AG04449 (cell line): Measurements from ENCODE around the gene ETV7.

Experiments
- CTCF ChIA-PET: fragments of 350-600 bp; formaldehyde crosslinking; extraction: SDS; loops from one replicate; lab custom pipeline; 2021; ENCODE audit warnings: antibody characterized with exemption; lab: Yijun Ruan, JAX
- POLR2A ChIA-PET: fragments of 400-600, 350-600 bp; formaldehyde crosslinking; extraction: SDS; loops from one replicate; lab custom pipeline; 2020; ENCODE audit warnings: antibody characterized with exemption, inconsistent platforms; lab: Yijun Ruan, JAX
- DNase-seq: peaks from one replicate; pipeline ENCODE4 v3.0.0-alpha.2; 2010; ENCODE audit warnings: low read depth, low spot score
- H3K4me3 ChIP-seq: 2 replicates; pipeline ENCODE4 v1.5.1; 2011; ENCODE audit warnings: low read depth, mild to moderate bottlenecking, control low read depth, low read length
- CTCF ChIP-seq: IDR thresholded peaks from one replicate; pipeline ENCODE4 v1.5.1; 2011; ENCODE audit warnings: mild to moderate bottlenecking, moderate library complexity, low read length, control low read depth, inconsistent platforms; ENCODE audit not compliant: insufficient read depth; ENCODE audit errors: missing control alignments

Gene ETV7

GRCh38 chr6:36333931-36334725 lies 53.3 kb downstream of the ETV7 start:
- no peak for TF ChIP-seq CTCF
- CTCF ChIA-PET, result interaction anchor here (1.4 to 11.5 kb wide), 3 partner anchors 9 to 31 kb away, joined by 6 to 267 read pairs (median 12); no protein-coding TSS in a partner anchor
- POLR2A ChIA-PET, result no interaction called here
- DNase-seq, result no peak
- H3K4me3 ChIP-seq, result no peak overlapping the region

- no peak for DNase-seq
- no peak overlapping the region for H3K4me3 ChIP-seq
- no peak for TF ChIP-seq CTCF
- ChIA-PET CTCF (interaction anchor here (1.0 to 11.5 kb wide), 4 partner anchors 8 to 30 kb away, joined by 3 to 267 read pairs (median 9); no protein-coding TSS in a partner anchor), POLR2A (no interaction called here)
These were observed 54.1 kb downstream of the ETV7 start for GRCh38 chr6:36333171-36333895.

- no peak for DNase-seq
These were observed 56.1 kb downstream of the ETV7 start for GRCh38 chr6:36331381-36331780.

GRCh38 chr6:36330366-36330765 lies 57.1 kb downstream of the ETV7 start:
- CTCF ChIA-PET, result interaction anchor here (1.2 to 2.4 kb wide), 3 partner anchors 10 to 30 kb away, joined by 3 to 17 read pairs (median 5); no protein-coding TSS in a partner anchor
- H3K4me3 ChIP-seq, result no peak overlapping the region
- TF ChIP-seq CTCF, result no peak
- DNase-seq, result no peak
- POLR2A ChIA-PET, result no interaction called here

More at GRCh38 chr6:36331381-36331780, 56.1 kb downstream of the ETV7 start:
- no peak overlapping the region for H3K4me3 ChIP-seq
- POLR2A ChIA-PET, result no interaction called here
- no peak for TF ChIP-seq CTCF
- CTCF ChIA-PET, result interaction anchor here (2.4 kb wide), 1 partner anchor 9 kb away, joined by 17 read pairs; no protein-coding TSS in a partner anchor

GRCh38 chr6:36329798-36330291 lies 57.6 kb downstream of the ETV7 start:
- no peak for DNase-seq
- no peak for TF ChIP-seq CTCF
- ChIA-PET POLR2A (interaction anchor here (0.6 kb wide), 1 partner anchor 20 kb away, joined by 3 read pairs; no protein-coding TSS in a partner anchor), CTCF (interaction anchor here (1.1 to 2.4 kb wide), 5 partner anchors 9 to 30 kb away, joined by 3 to 17 read pairs (median 5); no protein-coding TSS in a partner anchor)
- no peak overlapping the region for H3K4me3 ChIP-seq
